Stimulated activated CD4-positive, alpha-beta T cell treated with anti-CD3 and anti-CD28 coated beads, Interleukin-4, amount 100 ng/mL, for 4 hours (primary cell): ENCODE results near the gene SLC13A3.

Source experiments
- DNase-seq, 2 experiments: peaks; one replicate each; pipeline ENCODE4 v3.0.0-alpha.2; 2020

The SLC13A3 gene

DNA sequence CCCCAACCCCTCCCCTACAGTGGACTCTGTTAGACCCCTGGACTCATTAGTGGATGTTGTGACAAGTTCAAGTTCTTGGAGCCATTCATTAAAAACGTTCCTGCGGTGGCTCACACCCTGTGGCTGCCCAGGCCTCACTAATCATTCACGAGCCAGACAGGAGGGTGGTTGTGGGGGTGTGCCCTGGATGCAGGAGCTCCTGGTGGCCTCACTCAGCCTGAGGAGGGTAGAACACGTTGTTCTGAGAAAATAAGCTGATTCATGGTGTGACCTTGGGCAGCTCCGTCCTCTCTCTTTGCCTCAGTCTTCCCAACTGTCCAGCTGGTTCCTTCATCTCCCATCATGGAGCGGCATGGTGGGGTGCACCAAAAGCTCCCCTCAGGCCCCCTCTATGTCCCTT, 16.7 kb downstream of the SLC13A3 start:
- DNase-seq, result no peak

- DNase-seq, result no peak
These were observed 19.3 kb downstream of the SLC13A3 start for GRCh38 chr20:46631874-46632446.

GRCh38 chr20:46631212-46631869, 19.9 kb downstream of the SLC13A3 start:
- no peak for DNase-seq

DNA sequence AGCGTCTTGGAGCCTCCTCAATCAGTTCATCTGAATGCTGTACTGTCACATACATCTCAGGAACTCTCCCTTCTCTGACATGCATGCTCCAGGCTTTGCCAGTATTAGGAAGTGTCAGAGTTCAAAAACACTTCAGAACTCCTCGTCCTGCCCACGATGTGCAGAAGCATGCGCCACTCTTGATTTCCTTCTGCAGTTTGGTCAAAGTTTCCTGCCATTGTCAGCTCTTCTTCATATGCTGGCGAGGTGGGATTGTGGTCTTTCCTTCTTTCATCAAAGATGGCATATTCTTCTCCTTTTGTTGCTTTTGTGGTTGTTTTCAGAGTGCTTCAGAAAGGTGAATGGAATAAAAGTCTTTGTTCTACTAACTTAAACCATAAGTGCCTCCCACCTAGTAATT, 21.0 kb downstream of the SLC13A3 start:
- DNase-seq, result no peak

DNA sequence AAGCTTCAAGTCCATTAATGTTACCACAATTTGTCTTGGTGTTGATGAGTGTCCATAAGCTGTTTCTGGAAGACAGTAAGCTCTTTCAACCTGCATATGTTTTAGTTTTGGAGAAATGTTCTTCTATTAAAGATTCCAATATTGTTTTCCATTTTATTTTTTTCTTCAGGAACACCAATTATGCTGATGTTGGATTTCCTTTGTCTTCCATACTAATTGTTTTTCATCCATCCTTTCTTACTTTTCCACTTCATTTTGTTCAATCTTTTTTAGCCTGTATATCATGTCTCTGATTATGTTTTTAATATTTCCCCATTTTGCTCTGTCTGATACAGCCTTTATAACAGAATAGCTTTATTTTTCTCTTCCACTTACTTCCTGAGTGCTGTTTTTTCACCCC, 21.9 kb downstream of the SLC13A3 start:
- DNase-seq, result no peak

- DNase-seq, result no peak
These were observed 24.0 kb downstream of the SLC13A3 start for GRCh38 chr20:46627234-46627633.

- no peak for DNase-seq
These were observed 24.5 kb downstream of the SLC13A3 start for GRCh38 chr20:46626758-46627157.

DNA sequence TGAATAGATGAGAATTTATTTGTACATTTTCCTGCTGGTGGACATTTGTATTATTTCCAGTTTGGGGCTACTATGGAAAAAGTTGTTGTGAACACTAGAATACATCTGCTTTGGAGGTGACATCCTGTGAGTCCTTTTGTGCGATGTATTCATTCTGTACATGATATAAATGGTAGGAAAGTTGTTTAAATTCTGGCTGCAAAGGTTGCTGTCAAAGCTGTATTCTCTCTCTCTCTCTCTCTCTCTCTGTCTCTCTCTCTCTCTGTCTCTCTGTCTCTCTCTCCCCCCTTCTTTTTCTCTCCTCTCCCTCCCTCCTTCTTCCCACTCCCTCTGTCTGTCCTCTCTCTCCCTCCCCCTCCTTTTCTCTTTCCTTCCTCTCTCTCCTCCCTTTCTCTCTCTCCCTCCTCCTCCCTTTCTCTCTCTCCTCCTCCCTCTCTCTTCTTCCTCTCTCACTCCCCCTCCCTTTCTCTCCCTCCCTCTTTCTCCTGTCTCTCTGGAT, 25.3 kb downstream of the SLC13A3 start:
- no peak for DNase-seq

GRCh38 chr20:46624946-46625345, 26.3 kb downstream of the SLC13A3 start:
- DNase-seq, result no peak

DNA sequence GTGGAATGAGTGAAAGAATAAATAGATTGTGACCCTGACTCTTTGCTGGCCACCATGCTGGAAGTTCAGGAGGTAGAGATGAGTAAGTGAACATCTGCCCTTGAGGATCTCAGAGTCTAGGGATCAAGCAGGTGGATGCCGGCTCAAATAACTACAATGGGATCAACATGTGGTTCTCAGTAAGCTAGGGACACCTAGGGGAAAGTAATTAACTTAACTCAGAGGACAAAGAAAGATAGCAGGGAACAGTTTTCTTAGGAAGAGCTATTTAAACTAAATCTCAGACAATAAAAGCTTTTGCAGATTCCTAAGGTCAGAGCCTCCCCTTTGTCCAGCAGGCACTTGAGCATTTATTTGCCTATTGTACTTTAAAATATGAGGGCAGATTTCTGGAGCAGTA, 29.1 kb downstream of the SLC13A3 start:
- DNase-seq, result no peak

DNA sequence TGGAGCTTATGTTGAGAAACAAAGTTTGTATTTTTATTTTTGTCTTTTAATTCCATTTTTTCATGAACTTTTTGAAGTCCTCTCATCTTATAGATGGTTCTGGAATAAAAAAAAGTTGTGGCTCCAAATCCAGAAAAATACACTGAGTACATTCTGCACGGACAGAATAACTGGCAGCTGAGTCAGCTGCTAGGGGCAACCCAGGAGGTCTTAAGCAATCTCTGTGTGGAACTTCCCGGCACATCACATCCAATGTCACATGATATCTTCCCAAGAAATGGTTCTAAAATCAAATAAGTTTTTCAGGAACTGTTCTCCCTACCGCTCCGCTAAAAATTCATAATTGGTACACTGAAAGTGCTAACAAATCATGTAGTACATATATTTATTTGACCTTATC, 29.8 kb downstream of the SLC13A3 start:
- no peak for DNase-seq

DNA sequence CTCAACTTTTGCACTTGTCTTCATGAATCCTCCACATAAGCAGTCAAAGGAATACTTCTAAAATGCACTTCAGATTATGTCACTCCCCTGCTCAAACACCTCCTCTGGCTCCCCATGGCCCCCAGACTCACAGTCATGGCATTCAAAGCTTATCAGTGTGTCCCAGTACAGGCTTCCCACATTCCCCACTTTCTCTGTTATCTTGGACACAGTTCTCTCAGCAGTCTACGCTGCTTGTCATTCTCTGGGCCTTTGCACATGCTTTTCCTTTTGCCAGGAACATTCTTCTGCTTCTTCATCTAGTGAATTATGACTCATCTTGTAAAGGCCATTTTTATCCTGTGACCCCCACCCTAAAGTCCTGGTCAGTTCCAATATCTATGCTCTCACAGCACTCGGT, 31.8 kb downstream of the SLC13A3 start:
- DNase-seq, result no peak

GRCh38 chr20:46618316-46619100, 32.8 kb downstream of the SLC13A3 start:
- DNase-seq, result no peak

DNA sequence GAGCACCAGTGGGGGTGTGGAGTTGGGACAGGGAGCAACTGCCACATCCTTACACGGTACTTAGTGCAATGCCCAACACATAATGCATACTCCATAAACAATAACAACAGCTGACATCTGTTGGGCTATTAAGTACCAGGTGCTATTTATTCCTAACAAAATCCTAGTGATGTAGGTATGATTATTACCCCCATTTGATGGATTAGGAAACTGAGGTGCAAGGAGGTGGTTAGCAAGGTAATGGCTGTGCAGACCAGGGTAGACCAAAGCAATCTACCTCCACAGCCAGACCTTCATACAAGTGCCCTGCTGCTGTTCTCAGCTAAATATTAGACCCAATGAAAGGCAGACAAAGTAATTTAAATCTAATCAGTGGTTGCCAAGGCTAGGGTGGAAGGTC, 36.8 kb downstream of the SLC13A3 start:
- no peak for DNase-seq

DNA sequence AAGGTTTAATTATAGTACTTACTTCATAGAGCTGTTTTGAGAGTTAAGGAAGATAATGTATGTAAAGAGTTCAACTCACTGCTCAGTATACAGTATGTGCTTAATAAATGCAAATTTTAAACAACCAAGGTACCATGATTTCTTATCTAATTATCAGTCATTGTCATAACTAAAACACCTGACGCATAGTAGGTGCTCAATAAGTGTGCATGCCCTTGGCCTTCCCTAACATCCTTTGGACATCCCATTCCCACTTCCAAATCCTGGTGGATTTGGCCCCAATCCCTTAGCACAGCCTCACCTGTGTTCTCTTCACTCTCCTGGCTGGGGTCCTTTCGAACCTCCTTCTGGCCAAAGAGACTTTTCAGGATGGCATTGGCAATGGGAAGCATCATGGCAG, 41.1 kb downstream of the SLC13A3 start:
- DNase-seq, result no peak

DNA sequence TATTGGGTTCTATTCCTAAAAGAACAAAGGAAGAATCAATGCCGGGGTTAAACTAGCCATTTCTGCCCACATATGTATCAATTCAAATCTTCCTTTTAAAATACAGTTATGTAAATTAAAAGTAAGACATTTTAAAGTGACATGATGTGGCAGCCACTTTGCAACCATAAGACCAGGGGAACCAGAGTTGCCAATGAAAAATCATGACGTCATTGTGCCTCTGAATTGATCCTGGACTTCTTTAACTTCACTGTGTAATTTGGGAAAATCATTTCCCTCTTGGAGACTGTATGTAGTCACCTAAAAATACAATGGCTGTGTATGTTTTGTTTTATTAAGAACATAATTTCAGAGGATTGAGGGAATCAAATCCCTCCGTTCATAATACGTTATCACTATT, 42.2 kb downstream of the SLC13A3 start:
- DNase-seq, result no peak

- DNase-seq, result no peak
These were observed 43.3 kb downstream of the SLC13A3 start for GRCh38 chr20:46607849-46608497.

GRCh38 chr20:46607191-46607848, 43.9 kb downstream of the SLC13A3 start:
- no peak for DNase-seq

DNA sequence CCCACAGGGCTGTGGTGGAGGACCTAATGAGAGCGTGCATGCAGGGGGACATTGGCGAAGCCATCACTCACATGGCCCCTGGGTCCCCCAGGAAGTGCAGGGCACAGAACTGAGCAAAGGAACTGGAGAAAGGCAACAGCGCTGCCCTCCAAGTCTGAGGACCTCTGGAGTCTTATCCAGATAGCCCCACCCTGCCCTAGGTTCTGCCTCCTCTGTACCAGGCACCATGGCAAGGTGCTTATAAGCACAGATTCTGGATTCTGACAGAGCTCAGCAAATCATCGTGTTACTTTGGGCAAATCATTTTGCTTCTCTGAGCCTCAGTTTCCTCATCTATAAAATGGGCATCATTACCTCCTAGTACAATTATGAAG, 44.5 kb downstream of the SLC13A3 start:
- no peak for DNase-seq

DNA sequence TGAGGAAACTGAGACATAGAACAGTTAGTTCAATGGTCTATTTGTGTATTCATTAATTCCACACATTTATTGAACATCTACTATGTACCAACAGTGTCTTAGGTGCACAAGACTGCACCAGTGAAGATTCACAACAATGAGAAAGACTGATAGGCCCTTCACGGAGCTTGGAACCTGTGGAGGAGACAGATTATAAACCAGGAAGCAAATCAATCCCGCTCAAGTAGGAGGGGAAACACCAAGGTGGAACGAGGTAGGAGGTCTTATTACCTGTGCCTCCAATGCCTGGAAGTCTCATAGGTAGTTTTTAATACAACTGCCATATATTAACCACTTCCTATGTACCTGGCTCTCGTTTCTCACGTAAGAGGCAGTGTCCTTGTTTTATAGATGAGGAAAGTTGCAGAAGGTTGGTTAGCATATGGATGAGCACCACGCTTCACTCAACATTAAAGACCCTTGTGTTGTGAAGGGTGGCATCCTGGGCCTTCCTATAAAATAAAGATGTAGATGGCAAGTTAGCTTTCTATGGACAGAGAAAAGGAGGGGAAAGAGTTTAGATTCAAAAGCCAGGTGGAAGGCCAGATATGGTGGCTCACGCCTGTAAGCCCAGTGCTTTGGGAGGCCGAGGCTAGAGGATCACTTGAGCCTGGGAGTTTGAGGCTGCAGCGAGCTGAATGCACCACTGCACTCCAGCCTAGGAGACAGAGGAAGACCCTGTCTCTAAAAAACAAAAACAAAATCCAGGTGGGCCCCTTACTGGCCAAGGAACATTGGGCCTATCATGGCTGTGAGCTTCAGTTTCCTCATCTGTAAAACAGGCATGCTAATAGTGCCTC, 45.1 kb downstream of the SLC13A3 start:
- no peak for DNase-seq

DNA sequence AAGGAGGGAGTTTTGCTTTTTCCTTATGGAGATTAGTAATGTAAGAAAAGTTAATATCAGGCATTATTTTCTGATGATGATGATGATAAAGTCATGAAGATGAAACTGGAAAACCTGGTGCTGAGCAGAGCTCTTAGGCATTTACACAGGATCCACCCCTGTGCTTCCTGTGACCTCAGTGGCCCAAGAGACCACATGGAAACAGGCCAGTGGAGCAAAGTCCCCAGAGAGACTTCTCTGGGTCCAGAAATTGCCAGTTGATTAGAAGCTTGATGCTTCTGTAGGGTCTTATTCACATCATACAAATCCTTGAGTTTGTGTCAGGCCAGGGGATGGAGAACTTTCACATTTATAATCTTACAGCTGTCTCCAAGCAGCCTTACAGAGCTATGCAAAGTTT, 46.1 kb downstream of the SLC13A3 start:
- no peak for DNase-seq

DNA sequence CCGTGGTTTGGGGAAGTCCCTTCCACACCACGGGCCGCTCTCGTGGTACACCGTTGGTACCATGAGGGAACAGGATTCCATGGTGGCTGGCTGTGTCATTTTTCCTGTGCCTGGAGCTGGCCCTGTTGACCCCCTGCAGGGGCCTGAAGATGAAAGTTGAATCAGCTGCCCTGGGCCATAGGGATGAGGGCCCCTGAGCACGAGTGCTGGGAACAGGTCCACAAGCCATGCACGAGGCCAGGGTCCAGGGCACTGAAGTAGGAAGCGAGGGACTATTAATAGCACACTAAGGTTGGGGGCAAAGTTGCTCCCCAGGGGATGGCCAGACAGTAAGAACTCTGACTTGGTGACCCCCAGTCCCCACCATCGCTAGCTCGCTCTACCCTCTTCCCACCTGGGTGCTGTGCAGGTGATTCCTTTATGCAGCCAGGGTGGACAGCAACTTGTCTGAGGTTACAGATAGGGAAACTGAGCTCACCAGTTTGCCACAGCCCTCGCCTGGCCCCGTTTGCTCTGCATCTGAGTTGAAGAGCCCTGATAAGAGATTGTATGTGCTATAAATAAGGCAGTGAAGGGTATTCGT, 46.6 kb downstream of the SLC13A3 start:
- no peak for DNase-seq
